H1 (cell line): ENCODE results near the gene CENPF. TPM values are rescaled to one million over a fixed set of nuclear protein-coding genes. Genes with fewer than 3 reads are reported as not detected.

Experiments
- CTCF ChIA-PET: fragments of 300-600 bp; sonication (Branson Sonifier 250); formaldehyde crosslinking; loops from one replicate; lab custom pipeline; 2021; ENCODE audit not compliant: partially characterized antibody; lab: Charles Lee
- POLR2A ChIA-PET: fragments of 300-600 bp; sonication (Branson Sonifier 250); formaldehyde crosslinking; loops from one replicate; lab custom pipeline; 2021; ENCODE audit warnings: inconsistent platforms; ENCODE audit not compliant: partially characterized antibody; lab: Charles Lee
- DNase-seq, 2 experiments: peaks; one replicate each; pipeline versions ENCODE4 v3.0.0 to v3.0.0-alpha.2; 2010 to 2022; ENCODE audit warnings: low spot score in 2 of 2, low read depth in 1 of 2, mixed read lengths in 1 of 2
- FAIRE-seq: peaks from 2 replicates; lab custom pipeline; 2011; peaks lifted over from hg19 to GRCh38; lab: Jason Lieb, UNC
- H2AFZ ChIP-seq: 2 replicates; pipeline ENCODE4 v1.8.1; 2012; ENCODE audit warnings: low read length, inconsistent platforms
- H2AK5ac ChIP-seq: 2 replicates; pipeline ENCODE4 v1.6.1; 2013; ENCODE audit warnings: low read depth, low read length
- H2BK120ac ChIP-seq: replicated peaks from 2 replicates; pipeline ENCODE3; 2013; ENCODE audit warnings: low read depth, low read length, inconsistent platforms
- H2BK12ac ChIP-seq: 2 replicates; pipeline ENCODE4 v1.6.1; 2013; ENCODE audit warnings: low read depth, low read length
- H2BK15ac ChIP-seq: 2 replicates; pipeline ENCODE4 v1.6.1; 2013; ENCODE audit warnings: low read length
- H2BK20ac ChIP-seq: 2 replicates; pipeline ENCODE4 v1.6.1; 2013; ENCODE audit warnings: low read length
- H2BK5ac ChIP-seq: 2 replicates; pipeline ENCODE4 v1.6.1; 2013; ENCODE audit warnings: low read depth, low read length
- H3K14ac ChIP-seq: 2 replicates; pipeline ENCODE4 v1.6.1; 2013; ENCODE audit warnings: inconsistent platforms; ENCODE audit not compliant: insufficient read length
- H3K18ac ChIP-seq: 2 replicates; pipeline ENCODE4 v1.6.1; 2013; ENCODE audit warnings: low read length; ENCODE audit errors: extremely low read depth
- H3K23ac ChIP-seq: 2 replicates; pipeline ENCODE4 v1.6.1; 2013; ENCODE audit warnings: inconsistent platforms; ENCODE audit not compliant: insufficient read length
- H3K23me2 ChIP-seq: 2 replicates; pipeline ENCODE4 v1.6.1; 2013; ENCODE audit warnings: low read depth, low read length
- H3K27ac ChIP-seq: 2 replicates; pipeline ENCODE4 v1.6.1; 2011; ENCODE audit warnings: low read depth, low read length, inconsistent platforms
- H3K27me3 ChIP-seq, 4 experiments: replicated peaks in 1 of 4; 1 replicate in 1 of 4; 2 replicates in 3 of 4; pipeline versions ENCODE4 v1.6.1 to v1.8.1; 2011 to 2013; ENCODE audit warnings: low read length in 3 of 4, mild to moderate bottlenecking in 3 of 4, inconsistent platforms in 2 of 4, mixed read lengths in 2 of 4, moderate library complexity in 1 of 4; ENCODE audit not compliant: control insufficient read depth in 3 of 4, insufficient read depth in 3 of 4; ENCODE audit errors: extremely low read depth in 1 of 4
- H3K36me3 ChIP-seq, 4 experiments: 2 replicates each; pipeline versions ENCODE4 v1.6.1 to v1.8.1; 2011 to 2013; ENCODE audit warnings: mild to moderate bottlenecking in 4 of 4, low read length in 3 of 4, moderate library complexity in 2 of 4, control low read depth in 1 of 4, inconsistent platforms in 1 of 4; ENCODE audit not compliant: insufficient read depth in 4 of 4, control insufficient read depth in 2 of 4
- H3K4ac ChIP-seq: replicated peaks from 2 replicates; pipeline ENCODE3; 2013; ENCODE audit warnings: low read length, low read depth, mixed read lengths, inconsistent platforms; ENCODE audit not compliant: insufficient read length
- H3K4me1 ChIP-seq, 4 experiments: replicated peaks in 1 of 4; 1 replicate in 1 of 4; 2 replicates in 3 of 4; pipeline versions ENCODE4 v1.6.1 to v1.8.1; 2011 to 2013; ENCODE audit warnings: low read length in 3 of 4, inconsistent platforms in 2 of 4, mixed read lengths in 1 of 4; ENCODE audit not compliant: insufficient read depth in 4 of 4, control insufficient read depth in 3 of 4
- H3K4me2 ChIP-seq, 2 experiments: 2 replicates each; pipeline versions ENCODE4 v1.6.1 to v1.8.1; 2011 to 2013; ENCODE audit warnings: low read depth in 2 of 2, low read length in 2 of 2, control low read depth in 1 of 2, inconsistent platforms in 1 of 2, mild to moderate bottlenecking in 1 of 2; ENCODE audit not compliant: insufficient read depth in 1 of 2
- H3K4me3 ChIP-seq, 4 experiments: fragments of 200-600, 300-600 bp in 1 of 4; sonication (generic), shearing (Covaris generic), sonication (Bioruptor Twin) in 1 of 4; 2 replicates each; pipeline versions ENCODE4 v1.5.1 to v1.8.1; 2011 to 2016; ENCODE audit warnings: low read length in 4 of 4, low read depth in 3 of 4, control low read depth in 2 of 4, inconsistent platforms in 2 of 4, mild to moderate bottlenecking in 2 of 4, mixed read lengths in 1 of 4, moderate library complexity in 1 of 4; ENCODE audit not compliant: insufficient read depth in 2 of 4; ENCODE audit errors: extremely low read depth in 1 of 4
- H3K56ac ChIP-seq: replicated peaks from 2 replicates; pipeline ENCODE3; 2013; ENCODE audit warnings: low read depth, mild to moderate bottlenecking, mixed read lengths, low read length, inconsistent platforms; ENCODE audit not compliant: insufficient read length
- H3K79me1 ChIP-seq: 2 replicates; pipeline ENCODE4 v1.6.1; 2013; ENCODE audit warnings: low read depth, low read length, control low read depth
- H3K79me2 ChIP-seq, 2 experiments: 2 replicates each; pipeline versions ENCODE4 v1.6.1 to v1.8.1; 2012 to 2013; ENCODE audit warnings: low read length in 2 of 2, mild to moderate bottlenecking in 2 of 2, inconsistent platforms in 1 of 2; ENCODE audit not compliant: insufficient read depth in 2 of 2, control insufficient read depth in 1 of 2
- H3K9ac ChIP-seq, 4 experiments: replicated peaks in 1 of 4; 1 replicate in 1 of 4; 2 replicates in 3 of 4; pipeline versions ENCODE4 v1.6.1 to v1.8.1; 2011 to 2013; ENCODE audit warnings: low read depth in 3 of 4, low read length in 3 of 4, control low read depth in 2 of 4, mild to moderate bottlenecking in 2 of 4, moderate library complexity in 2 of 4, inconsistent platforms in 1 of 4; ENCODE audit errors: extremely low read depth in 1 of 4
- H3K9me3 ChIP-seq, 2 experiments: 2 replicates each; pipeline versions ENCODE4 v1.6.1 to v1.8.1; 2012 to 2013; ENCODE audit warnings: mild to moderate bottlenecking in 2 of 2, moderate library complexity in 2 of 2, control low read depth in 1 of 2, inconsistent platforms in 1 of 2, low read depth in 1 of 2, low read length in 1 of 2, mixed read lengths in 1 of 2; ENCODE audit not compliant: insufficient read depth in 2 of 2
- H4K20me1 ChIP-seq, 2 experiments: replicated peaks in 1 of 2; 2 replicates each; pipeline versions ENCODE3 to v1.8.1; 2011 to 2013; ENCODE audit warnings: inconsistent platforms in 2 of 2, low read length in 2 of 2, mild to moderate bottlenecking in 1 of 2; ENCODE audit not compliant: insufficient read depth in 2 of 2, control insufficient read depth in 1 of 2
- H4K5ac ChIP-seq: 2 replicates; pipeline ENCODE4 v1.6.1; 2013; ENCODE audit warnings: low read length, low read depth, mixed read lengths, inconsistent platforms; ENCODE audit not compliant: insufficient read length
- H4K8ac ChIP-seq: 2 replicates; pipeline ENCODE4 v1.8.0; 2013; ENCODE audit warnings: mild to moderate bottlenecking, moderate library complexity, low read length, inconsistent platforms; ENCODE audit not compliant: insufficient read depth; ENCODE audit errors: extremely low read depth
- H4K91ac ChIP-seq: replicated peaks from 2 replicates; pipeline ENCODE3; 2013; ENCODE audit warnings: low read length, mixed read lengths, inconsistent platforms; ENCODE audit not compliant: insufficient read length
- CEBPB ChIP-seq: IDR thresholded peaks from 2 replicates; pipeline ENCODE4 v1.6.1; 2012; ENCODE audit warnings: low read depth, low read length
- CREB1 ChIP-seq: IDR thresholded peaks from 2 replicates; pipeline ENCODE4 v1.6.1; 2012; ENCODE audit warnings: inconsistent platforms
- CTBP2 ChIP-seq: IDR thresholded peaks from 2 replicates; pipeline ENCODE4 v1.7.0; 2011; ENCODE audit warnings: borderline replicate concordance, mild to moderate bottlenecking, moderate library complexity, mixed read lengths, low read length; ENCODE audit not compliant: insufficient read depth, insufficient read length
- JUND ChIP-seq: IDR thresholded peaks from 2 replicates; pipeline ENCODE4 v1.6.1; 2011; ENCODE audit warnings: mild to moderate bottlenecking, improper control_type of control experiment, low read length
- KDM4A ChIP-seq: IDR thresholded peaks from one replicate; pipeline ENCODE4 v1.7.1; 2012; ENCODE audit warnings: low read depth, mild to moderate bottlenecking, moderate library complexity, low read length, inconsistent platforms; ENCODE audit not compliant: severe bottlenecking
- NANOG ChIP-seq: IDR thresholded peaks from 2 replicates; pipeline ENCODE4 v1.6.1; 2011; ENCODE audit warnings: low read length, low read depth, mild to moderate bottlenecking, inconsistent platforms; ENCODE audit not compliant: insufficient read depth, poor library complexity, severe bottlenecking
- RFX5 ChIP-seq: IDR thresholded peaks from 2 replicates; pipeline ENCODE4 v1.6.1; 2011; ENCODE audit warnings: low read depth, low read length, improper control_type of control experiment, borderline replicate concordance
- RNF2 ChIP-seq: fragments of 200-900, 300-1000 bp; sonication (generic); IDR thresholded peaks from 2 replicates; pipeline ENCODE4 v1.7.1; 2016; ENCODE audit warnings: borderline replicate concordance, low read depth, mild to moderate bottlenecking, antibody characterized with exemption, low read length; ENCODE audit not compliant: poor library complexity, severe bottlenecking; ENCODE audit errors: missing control alignments
- TBP ChIP-seq: IDR thresholded peaks from 2 replicates; pipeline ENCODE4 v1.6.1; 2011; ENCODE audit warnings: low read depth, low read length, improper control_type of control experiment
- ZNF274 ChIP-seq: IDR thresholded peaks from 2 replicates; pipeline ENCODE4 v1.7.0; 2012; ENCODE audit warnings: low read length, borderline replicate concordance; ENCODE audit errors: extremely low read depth
- WGBS, 2 experiments: shearing (Covaris generic) in 1 of 2; methylation state at CpG; one replicate each; pipeline versions ENCODE4 v1.1.6 to v1.1.7; 2013 to 2015; ENCODE audit warnings: low lambda C conversion rate in 2 of 2, mixed read lengths in 2 of 2, inconsistent platforms in 1 of 2, low coverage in 1 of 2, missing lambda C conversion rate in 1 of 2; ENCODE audit not compliant: insufficient replicate concordance in 2 of 2, insufficient coverage in 1 of 2, insufficient read length in 1 of 2; ENCODE audit errors: extremely low coverage in 1 of 2, missing lambda C conversion rate in 1 of 2; 5-methylcytosine and 5-hydroxymethylcytosine counted together
- polyA plus RNA-seq, 7 experiments: library from polyadenylated mRNA; depleted of rRNA in 3 of 7; stranded (reverse) in 5 of 7; unstranded in 2 of 7; fragments of >200 nt in 5 of 7; fragments of 200-250 nt in 2 of 7; gene quantifications; 1 replicate in 5 of 7; 2 replicates in 1 of 7; 4 replicates in 1 of 7; pipeline versions ENCODE4 v1.2.1 to v1.2.3, GENCODE V29; 2011 to 2013; ENCODE audit warnings: missing spikeins in 2 of 7, mixed read lengths in 2 of 7
- total RNA-seq: library from RNA; stranded (reverse); fragmentation: NEBNext Ultra II Directional; extraction: Animal tissue kit (Norgen Biotek cat#: 25700); gene quantifications from 2 replicates; pipeline ENCODE4 v1.2.1, GENCODE V29; 2021
- TF ChIP-seq, protein P1 (sequence below): IDR thresholded peaks from 2 replicates; pipeline ENCODE4 v1.6.1; 2012; ENCODE audit warnings: inconsistent platforms
- TF ChIP-seq, protein P2 (sequence below): IDR thresholded peaks from 2 replicates; pipeline ENCODE4 v1.6.1; 2011; ENCODE audit warnings: low read length, improper control_type of control experiment

CENPF gene
- total and polyA plus RNA-seq, 2 of the 8 experiments (the other 6 are each of a cell fraction or from before 2014, with no cell fraction given) = 13.7 to 170 TPM

DNA sequence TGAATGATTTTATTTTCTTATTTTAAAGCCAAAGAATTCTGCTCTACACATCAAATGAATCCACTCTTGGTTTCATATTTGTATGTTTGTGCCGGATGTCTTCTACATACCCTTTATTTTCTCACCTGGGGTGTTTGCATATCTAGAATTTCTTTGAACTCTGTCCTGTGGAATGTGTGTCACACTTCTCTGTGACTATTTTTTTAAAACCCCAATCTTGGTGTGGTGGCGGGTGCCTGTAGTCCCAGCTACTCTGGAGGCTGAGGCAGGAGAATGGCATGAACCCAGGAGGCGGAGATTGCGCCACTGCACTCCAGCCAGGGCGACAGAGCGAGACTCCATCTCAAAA lies 35.4 kb downstream of the CENPF start:
- Histone ChIP-seq H2BK20ac (no peak overlapping the region), H3K27ac (no peak overlapping the region), H2BK12ac (no peak overlapping the region), H4K5ac (no peak overlapping the region), H3K18ac (no peak overlapping the region), H3K79me1 (peaks cover 2% of the 10 kb centered on the region; the same call in 1 of the 2 replicates), H4K8ac (no peak overlapping the region), H3K9ac (no peak overlapping the region), H3K56ac (no peak overlapping the region), H3K4ac (no peak overlapping the region), H4K91ac (no peak overlapping the region), H3K4me2 (no peak overlapping the region), H3K4me1 (no peaks in the 10 kb centered on the region), H3K4me3 (no peak overlapping the region), H2AK5ac (no peak overlapping the region), H4K20me1 (peaks cover 3 to 7% of the 10 kb centered on the region in 2 experiments), H3K14ac (no peak overlapping the region), H3K23me2 (no peaks in the 10 kb centered on the region), H2BK120ac (no peak overlapping the region), H3K23ac (no peak overlapping the region), H2BK15ac (no peak overlapping the region), H3K27me3 (no peaks in the 10 kb centered on the region), H3K9me3 (no peaks in the 10 kb centered on the region), H2BK5ac (no peak overlapping the region), H3K36me3 (peaks cover 33 to 86% (median 80%) of the 10 kb centered on the region in 4 experiments), H2AFZ (no peak overlapping the region), H3K79me2 (no peaks in the 10 kb centered on the region)
- 94% methylated on average over 6 of the region's 6 CpGs; no CpG with 5 or more reads in 1 of the 2 experiments for whole genome bisulfite sequencing, 2 experiments
- DNase-seq (no peak), FAIRE-seq (no peak)
- ChIA-PET CTCF (interaction anchor here (0.6 to 5.3 kb wide), 20 partner anchors 9 to 426 kb away, joined by 3 to 41 read pairs (median 4); no protein-coding TSS in a partner anchor), POLR2A (no interaction called here)
- TF ChIP-seq KDM4A = no peak
- no peak for TF ChIP-seq NANOG
- TF ChIP-seq, protein P1, sequence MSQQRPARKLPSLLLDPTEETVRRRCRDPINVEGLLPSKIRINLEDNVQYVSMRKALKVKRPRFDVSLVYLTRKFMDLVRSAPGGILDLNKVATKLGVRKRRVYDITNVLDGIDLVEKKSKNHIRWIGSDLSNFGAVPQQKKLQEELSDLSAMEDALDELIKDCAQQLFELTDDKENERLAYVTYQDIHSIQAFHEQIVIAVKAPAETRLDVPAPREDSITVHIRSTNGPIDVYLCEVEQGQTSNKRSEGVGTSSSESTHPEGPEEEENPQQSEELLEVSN = no peak
- no peak for TF ChIP-seq TBP
- no peak for TF ChIP-seq ZNF274
- TF ChIP-seq CEBPB = no peak
- TF ChIP-seq CREB1 = no peak
- no peak for TF ChIP-seq JUND
- TF ChIP-seq RFX5 = no peak
- TF ChIP-seq, protein P2, sequence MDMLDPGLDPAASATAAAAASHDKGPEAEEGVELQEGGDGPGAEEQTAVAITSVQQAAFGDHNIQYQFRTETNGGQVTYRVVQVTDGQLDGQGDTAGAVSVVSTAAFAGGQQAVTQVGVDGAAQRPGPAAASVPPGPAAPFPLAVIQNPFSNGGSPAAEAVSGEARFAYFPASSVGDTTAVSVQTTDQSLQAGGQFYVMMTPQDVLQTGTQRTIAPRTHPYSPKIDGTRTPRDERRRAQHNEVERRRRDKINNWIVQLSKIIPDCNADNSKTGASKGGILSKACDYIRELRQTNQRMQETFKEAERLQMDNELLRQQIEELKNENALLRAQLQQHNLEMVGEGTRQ = no peak
- TF ChIP-seq CTBP2 = no peak
- TF ChIP-seq RNF2 = no peak
